ENCODE data around the gene CCDC134.
"Not testable (repeated sequence)": the region's sequence is repeated elsewhere in the genome, so short reads cannot be mapped to it uniquely, and the experiment has no call there.

CCDC134 gene

GRCh38 chr22:41826021-41826420 is 25.5 kb downstream of the CCDC134 start:
- no peak for DNase-seq

DNA sequence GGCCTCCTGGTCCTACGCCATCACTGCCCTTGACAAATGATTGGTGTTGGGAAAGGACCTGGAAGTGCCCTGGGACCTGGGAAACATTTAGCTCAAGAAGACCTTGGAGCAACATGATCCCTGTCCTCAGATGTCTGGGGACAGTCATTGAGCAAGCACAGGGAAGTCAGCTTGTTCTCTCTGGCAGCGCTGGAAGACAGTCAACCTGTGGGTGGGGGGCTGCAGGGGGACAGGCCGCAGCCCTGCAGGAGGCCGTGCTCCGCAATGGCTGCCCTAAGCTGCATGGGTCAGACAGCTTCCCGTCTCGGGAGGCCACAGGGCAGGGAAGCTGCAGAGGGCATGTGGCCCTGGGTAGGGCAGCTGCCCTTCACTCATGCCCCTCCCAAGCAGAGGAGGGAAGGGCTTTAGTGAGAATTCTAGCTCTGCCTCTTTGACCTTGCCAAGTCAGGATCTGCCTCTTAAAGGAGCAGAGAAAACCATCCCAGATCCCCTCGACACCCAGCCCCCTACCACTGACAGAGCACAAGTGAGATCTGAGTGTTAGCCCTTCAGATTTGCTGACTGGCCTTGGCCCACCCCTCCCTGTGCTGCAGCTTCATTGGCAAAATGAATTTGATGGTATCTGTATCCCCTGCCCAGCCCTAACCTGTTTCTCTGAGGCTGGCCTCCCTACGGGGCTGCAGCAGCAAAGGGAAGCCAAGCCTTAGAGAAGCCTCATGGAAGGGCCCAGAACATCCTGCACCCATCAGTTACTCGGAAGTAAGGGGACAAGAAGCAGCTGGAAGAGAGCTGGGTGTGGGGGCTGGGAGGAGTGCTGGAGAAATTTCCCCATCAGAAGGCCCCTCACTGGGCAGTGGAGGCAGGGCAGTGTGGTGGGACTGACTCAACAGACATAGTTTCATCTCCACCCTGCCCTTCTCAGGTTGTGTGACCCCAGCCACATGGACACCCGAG is 26.2 kb downstream of the CCDC134 start:
- no peak for DNase-seq

GRCh38 chr22:41827671-41828070 is 27.2 kb downstream of the CCDC134 start:
- no peak for DNase-seq

- no peak for DNase-seq
Measured at GRCh38 chr22:41828516-41828915, 28.0 kb downstream of the CCDC134 start.

GRCh38 chr22:41830174-41830573 is 29.7 kb downstream of the CCDC134 start:
- no peak for DNase-seq

DNA sequence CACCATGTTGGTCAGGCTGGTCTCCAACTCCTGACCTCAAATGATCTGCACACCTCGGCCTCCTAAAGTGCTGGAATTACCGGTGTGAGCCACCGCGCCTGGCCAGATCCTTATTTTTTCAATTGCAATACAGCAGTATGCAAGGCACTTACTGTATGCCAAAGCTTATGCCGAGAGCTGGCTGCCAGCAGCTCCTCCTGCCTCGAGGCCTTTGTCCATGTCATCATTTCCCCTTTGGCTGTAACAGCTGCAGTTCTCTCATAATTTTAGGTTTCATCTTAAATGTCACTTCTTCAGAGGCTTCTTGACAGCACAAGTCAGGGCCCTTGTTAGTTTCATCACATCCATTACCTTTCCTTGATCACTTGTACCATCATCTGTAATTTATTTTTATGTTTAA is 30.9 kb downstream of the CCDC134 start:
- DNase-seq: no peak

DNA sequence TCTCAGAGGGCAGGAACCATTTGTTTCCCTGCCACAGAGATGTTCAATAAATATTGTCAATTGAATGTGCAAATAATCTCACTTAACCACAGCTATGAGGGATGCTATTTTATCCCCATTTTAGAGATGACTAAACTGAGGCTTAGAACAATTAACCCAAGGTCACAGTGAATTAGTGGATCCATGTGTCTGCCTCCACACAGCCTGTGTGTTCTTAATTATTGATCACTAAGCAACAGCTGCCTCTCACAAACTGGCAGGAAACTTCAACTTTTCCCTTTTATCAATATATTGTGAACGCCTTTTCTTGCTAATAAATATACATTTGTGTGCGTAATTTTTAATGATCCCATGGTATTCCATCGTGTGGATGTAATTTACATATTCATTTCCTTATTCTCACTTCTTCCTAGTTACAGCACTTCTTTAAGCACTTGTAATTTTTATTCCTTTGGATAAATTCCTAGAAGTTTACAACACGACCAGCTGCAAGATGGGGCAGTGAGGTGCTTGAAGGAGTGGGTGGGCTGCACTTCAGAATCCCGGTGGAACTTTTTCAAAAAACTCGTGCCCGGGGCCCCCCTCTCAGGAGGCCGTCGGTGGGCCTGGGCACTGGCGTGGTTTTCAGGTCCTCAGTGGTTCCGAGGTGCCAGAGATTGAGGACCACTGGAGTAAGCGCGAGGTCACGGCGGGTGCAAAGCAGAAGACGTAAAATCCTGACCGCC is 31.5 kb downstream of the CCDC134 start:
- no peak for DNase-seq

DNA sequence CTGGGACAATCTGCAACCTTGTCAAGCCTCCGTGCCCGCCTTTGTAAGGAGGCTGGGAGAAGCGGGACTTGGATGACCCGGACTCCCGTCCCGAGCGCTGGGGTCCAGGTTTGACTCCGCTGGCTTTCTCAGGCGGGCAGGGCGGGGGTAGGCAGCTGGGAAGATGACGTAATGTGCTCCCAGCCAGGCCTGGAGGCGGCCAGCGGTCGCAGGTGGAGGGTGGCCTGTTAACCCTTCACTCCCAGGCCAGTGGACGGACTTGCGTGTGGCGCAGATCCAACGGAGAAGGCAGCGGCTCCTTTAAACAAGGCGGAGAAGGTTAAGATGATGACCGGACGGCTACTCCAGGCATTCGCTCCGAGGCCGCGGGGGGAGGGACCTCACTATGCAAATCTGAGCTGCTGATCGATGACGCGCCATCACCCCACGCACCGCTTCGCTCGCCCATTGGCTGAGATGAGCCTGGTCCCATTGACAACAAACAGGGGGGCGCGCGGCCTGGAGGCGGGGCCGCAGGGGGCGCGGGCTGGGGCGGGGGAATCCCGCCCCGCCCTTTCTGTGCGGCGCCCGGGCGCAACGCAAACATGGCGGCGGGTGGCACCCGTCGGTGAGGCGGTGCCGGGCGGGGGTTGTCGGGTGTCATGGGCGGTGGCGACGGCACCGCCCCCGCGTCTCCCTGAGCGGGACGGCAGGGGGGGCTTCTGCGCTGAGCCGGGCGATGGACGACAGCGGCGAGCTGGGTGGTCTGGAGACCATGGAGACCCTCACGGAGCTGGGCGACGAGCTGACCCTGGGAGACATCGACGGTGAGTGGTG is 32.3 kb downstream of the CCDC134 start, which contains the start of gene SREBF2:
SREBF2 (plus strand) TSS at position 553 of the 816 bp plus-strand sequence; CDS start at position 719, 166 bp downstream.
- peak; percentile 100 for DNase-seq

DNA sequence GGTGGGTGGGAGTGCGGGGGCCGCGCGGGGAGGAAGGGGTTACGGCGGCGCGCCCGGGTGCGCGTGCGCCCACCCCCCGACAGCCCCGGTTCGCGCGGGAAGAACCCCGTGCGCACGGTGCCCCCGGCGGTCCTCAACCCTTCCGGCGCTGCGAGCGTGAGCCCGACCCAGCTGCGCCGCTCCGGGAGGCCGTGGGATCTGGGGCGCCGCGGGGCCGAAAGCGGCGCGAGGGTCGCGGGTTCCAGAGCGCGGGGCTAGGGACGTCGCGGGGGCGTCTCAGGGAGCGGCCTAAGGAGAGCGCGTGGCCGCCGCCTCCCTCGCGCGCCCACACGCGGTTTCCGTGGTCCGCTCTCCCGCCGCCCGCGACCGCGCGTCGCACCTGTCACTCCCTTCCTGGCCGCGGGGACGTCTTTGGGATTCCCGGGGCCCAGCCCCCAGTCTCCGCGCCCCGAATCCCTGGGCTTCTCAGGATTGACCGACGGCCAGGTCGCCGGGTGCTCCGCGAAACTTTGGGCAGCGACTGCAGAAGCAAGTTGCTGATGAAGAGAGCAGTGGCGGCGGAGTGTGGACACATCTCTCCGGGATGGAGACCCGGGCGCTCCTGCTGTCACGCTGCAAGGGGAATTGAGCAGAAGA is 33.0 kb downstream of the CCDC134 start:
- peak; percentile 65 for DNase-seq

- no peak for DNase-seq
Measured at GRCh38 chr22:41834005-41834944, 33.8 kb downstream of the CCDC134 start.

DNA sequence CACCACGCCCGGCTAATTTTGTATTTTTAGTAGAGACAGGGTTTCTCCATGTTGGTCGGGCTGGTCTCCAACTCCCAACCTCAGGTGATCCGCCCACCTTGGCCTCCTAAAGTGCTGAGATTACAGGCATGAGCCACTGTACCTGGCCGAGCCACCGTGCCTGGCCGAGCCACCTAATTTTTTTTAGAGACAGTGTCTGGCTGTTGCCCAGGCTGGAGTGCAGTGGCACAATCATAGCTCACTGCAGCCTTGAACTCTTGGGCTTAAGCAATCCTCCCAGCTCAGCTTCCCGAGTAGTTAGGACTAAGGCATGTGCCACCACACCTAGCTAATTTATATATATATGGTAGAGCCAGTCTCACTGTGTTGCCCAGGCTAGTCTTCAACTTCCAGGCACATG is 35.0 kb downstream of the CCDC134 start:
- not testable (repeated sequence) for DNase-seq

DNA sequence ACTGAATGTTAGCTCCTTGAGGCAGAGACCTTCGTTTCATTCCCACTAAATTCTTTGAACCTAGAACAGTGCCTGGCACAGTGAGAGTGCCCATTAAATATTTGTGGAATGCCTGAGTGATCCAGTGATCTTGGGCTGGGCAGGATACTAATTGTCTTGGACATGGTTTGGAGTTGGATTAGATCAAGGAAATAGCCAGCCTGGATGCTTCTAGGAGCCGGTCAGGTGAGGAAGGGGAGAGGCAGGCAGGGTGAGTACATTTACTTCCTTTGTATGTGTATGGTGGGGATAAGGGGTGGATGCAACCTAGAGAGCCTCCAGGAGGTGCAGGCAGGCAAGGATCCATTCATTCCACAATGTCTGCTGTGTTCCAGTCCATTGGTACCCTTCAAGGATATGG is 36.1 kb downstream of the CCDC134 start:
- no peak for DNase-seq

GRCh38 chr22:41838842-41839618 is 38.6 kb downstream of the CCDC134 start:
- no peak for DNase-seq

GRCh38 chr22:41840216-41840615 is 39.7 kb downstream of the CCDC134 start:
- no peak for DNase-seq

- no peak for DNase-seq
Measured at GRCh38 chr22:41841085-41841712, 40.7 kb downstream of the CCDC134 start.

DNA sequence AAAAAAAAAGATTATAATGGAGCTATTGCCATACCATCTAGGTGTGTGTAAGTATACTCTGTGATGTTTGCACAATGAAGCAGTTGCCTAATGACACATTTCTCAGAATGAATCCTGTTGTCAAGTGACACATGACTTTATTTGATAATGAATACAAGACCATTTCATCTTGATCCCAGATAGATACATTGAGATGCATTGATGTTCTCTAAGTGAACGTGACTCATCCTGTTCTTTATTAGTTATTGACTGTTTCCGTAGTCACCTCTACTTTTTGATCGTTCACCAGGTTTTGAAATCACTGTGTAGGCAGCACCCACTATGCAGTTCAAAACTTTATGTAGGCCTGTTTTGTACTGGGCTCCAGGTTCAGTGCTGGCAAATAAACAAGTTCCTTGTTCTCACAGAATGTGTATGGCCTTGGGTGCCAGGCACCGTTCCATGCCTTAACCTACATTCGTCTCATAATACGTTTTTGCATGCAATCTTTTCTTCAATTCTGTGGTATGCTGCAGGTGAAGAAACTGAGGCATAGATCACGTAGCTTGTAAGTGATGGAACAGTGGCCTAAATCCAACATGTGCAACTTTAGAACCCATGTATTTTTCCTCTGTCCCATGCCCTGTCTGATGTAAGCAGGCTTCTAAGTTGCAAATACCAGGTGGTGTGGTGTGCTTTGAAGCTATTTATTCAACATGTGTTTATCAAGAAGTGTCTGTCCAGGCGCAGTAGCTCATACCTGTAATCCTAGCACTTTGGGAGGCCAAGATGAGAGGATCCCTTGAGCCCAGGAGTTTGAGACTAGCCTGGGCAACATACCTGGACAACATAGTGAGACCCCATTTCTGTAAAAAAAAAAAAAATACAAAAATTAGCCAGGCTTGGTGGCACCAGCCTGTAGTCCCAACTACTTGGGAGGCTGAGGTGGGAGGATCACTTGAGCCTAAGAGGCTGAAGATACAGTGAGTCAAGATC is 42.8 kb downstream of the CCDC134 start:
- DNase-seq: no peak

DNA sequence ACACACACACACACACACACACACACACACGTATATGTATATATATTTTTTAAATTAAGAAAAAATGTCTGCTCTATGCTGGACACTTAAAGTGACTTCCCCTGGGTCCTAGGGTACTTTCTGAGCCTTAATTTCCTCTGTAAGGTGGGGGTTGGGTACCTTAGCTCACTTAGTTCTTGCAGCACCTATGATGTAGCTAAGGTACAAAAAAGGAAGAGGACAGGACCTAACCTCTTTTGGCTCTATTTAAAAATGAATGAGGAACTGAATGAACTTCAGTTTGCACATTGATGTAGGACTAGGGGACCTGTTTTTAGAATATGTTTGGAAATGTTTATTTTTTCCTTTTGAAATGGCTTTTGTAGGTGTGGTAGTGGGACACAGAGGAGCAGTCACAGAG is 43.6 kb downstream of the CCDC134 start:
- no peak for DNase-seq

DNA sequence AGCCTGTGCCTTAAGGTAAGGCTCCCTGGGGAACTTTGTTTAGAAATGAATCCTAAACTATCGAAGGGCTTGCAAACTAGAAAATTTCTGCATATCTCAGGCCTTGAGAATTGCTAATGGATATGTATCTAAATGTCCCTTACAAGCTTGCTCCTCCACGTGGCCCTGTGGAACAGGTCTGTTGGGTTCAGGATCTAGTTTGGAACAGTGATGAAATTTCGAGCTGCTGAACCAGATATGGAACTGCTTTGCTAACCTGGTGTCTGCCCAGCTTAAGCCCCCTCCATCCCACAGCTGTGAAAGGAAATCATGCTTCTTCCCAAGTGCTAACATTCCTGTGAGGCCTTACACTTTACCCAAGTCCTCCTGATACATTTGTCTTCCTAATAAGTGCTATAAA is 44.0 kb downstream of the CCDC134 start:
- no peak for DNase-seq

Data from left hindlimb (tissue), 1 donor.